ENCODE measurements around the gene ZBTB44.

Gene ZBTB44

GRCh38 chr11:130187096-130187495 is 127.6 kb downstream of the ZBTB44 start:
- H3K9me3 ChIP-seq = no peaks in the 10 kb centered on the region
- H3K36me3 ChIP-seq = no peaks in the 10 kb centered on the region
- H3K27me3 ChIP-seq = no peaks in the 10 kb centered on the region
- no peaks in the 10 kb centered on the region for H3K4me1 ChIP-seq (ENCODE audit: control insufficient read depth in 1 of 2, insufficient read depth in 1 of 2, low read depth in 1 of 2, low read length in 1 of 2)
- no peak overlapping the region for H3K4me3 ChIP-seq (ENCODE audit: low read depth in 1 of 2, low read length in 1 of 2)
- H3K27ac ChIP-seq = no peak overlapping the region
- TF ChIP-seq CTCF (IDR thresholded peaks at IDR 0.05) = no peak

GRCh38 chr11:130183878-130184610 is 130.7 kb downstream of the ZBTB44 start:
- Histone ChIP-seq H3K4me1 (ENCODE audit: control insufficient read depth in 1 of 2, insufficient read depth in 1 of 2, low read depth in 1 of 2, low read length in 1 of 2) (no peaks in the 10 kb centered on the region), H3K27ac (no peak overlapping the region), H3K27me3 (no peaks in the 10 kb centered on the region), H3K4me3 (ENCODE audit: low read depth in 1 of 2, low read length in 1 of 2) (no peak overlapping the region), H3K36me3 (no peaks in the 10 kb centered on the region), H3K9me3 (no peaks in the 10 kb centered on the region)
- no peak for TF ChIP-seq CTCF (IDR thresholded peaks at IDR 0.05)

GRCh38 chr11:130181295-130182272 is 133.1 kb downstream of the ZBTB44 start:
- H3K27ac ChIP-seq = no peak overlapping the region
- H3K9me3 ChIP-seq = no peaks in the 10 kb centered on the region
- no peak overlapping the region for H3K4me3 ChIP-seq (ENCODE audit: low read depth in 1 of 2, low read length in 1 of 2)
- H3K36me3 ChIP-seq = no peaks in the 10 kb centered on the region
- TF ChIP-seq CTCF (IDR thresholded peaks at IDR 0.05) = no peak
- peaks cover 0 to 7% of the 10 kb centered on the region in 2 experiments for H3K4me1 ChIP-seq (ENCODE audit: control insufficient read depth in 1 of 2, insufficient read depth in 1 of 2, low read depth in 1 of 2, low read length in 1 of 2)
- no peaks in the 10 kb centered on the region for H3K27me3 ChIP-seq

- Histone ChIP-seq H3K9me3 (no peaks in the 10 kb centered on the region), H3K4me1 (ENCODE audit: control insufficient read depth in 1 of 2, insufficient read depth in 1 of 2, low read depth in 1 of 2, low read length in 1 of 2) (peaks cover 0 to 7% of the 10 kb centered on the region in 2 experiments), H3K4me3 (ENCODE audit: low read depth in 1 of 2, low read length in 1 of 2) (no peak overlapping the region), H3K27ac (no peak overlapping the region), H3K36me3 (no peaks in the 10 kb centered on the region), H3K27me3 (no peaks in the 10 kb centered on the region)
- TF ChIP-seq CTCF (IDR thresholded peaks at IDR 0.05) = no peak
These were observed 133.8 kb downstream of the ZBTB44 start for GRCh38 chr11:130180896-130181294.

GRCh38 chr11:130180491-130180890 is 134.2 kb downstream of the ZBTB44 start:
- no peak for TF ChIP-seq CTCF (IDR thresholded peaks at IDR 0.05)
- H3K27me3 ChIP-seq = no peaks in the 10 kb centered on the region
- no peak overlapping the region for H3K4me3 ChIP-seq (ENCODE audit: low read depth in 1 of 2, low read length in 1 of 2)
- H3K36me3 ChIP-seq = no peaks in the 10 kb centered on the region
- no peaks in the 10 kb centered on the region for H3K9me3 ChIP-seq
- H3K27ac ChIP-seq = no peak overlapping the region
- peaks cover 0 to 7% of the 10 kb centered on the region in 2 experiments for H3K4me1 ChIP-seq (ENCODE audit: control insufficient read depth in 1 of 2, insufficient read depth in 1 of 2, low read depth in 1 of 2, low read length in 1 of 2)

All from neutrophil (primary cell).